GM19468 (cell line): ENCODE data around the gene CYTH2.

Source experiments
- ATAC-seq: cut with Tn5 transposase; IDR thresholded peaks from one replicate; pipeline ENCODE4 v1.9.1; 2021; ENCODE audit warnings: mild to moderate bottlenecking, moderate library complexity, moderate number of reproducible peaks; ENCODE audit not compliant: unreplicated experiment; ENCODE audit errors: extremely low read depth

Gene CYTH2

DNA sequence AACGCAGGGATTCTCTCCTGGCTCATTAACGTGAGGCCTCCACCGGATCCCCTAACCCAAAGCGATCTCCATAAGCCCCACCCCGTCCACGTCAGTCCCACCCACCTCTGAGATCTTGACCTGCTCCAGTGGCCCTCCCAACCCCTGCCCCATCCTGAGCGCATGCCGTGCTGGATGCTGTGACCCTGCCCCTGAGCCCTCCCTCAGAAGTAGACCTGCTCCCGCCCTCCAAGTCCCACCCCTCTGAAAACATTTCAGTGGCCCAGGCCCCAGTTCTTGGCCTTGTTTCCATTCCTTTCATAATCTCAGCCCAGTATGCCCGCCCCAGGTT is 22.6 kb downstream of the CYTH2 start:
- no peak for ATAC-seq

DNA sequence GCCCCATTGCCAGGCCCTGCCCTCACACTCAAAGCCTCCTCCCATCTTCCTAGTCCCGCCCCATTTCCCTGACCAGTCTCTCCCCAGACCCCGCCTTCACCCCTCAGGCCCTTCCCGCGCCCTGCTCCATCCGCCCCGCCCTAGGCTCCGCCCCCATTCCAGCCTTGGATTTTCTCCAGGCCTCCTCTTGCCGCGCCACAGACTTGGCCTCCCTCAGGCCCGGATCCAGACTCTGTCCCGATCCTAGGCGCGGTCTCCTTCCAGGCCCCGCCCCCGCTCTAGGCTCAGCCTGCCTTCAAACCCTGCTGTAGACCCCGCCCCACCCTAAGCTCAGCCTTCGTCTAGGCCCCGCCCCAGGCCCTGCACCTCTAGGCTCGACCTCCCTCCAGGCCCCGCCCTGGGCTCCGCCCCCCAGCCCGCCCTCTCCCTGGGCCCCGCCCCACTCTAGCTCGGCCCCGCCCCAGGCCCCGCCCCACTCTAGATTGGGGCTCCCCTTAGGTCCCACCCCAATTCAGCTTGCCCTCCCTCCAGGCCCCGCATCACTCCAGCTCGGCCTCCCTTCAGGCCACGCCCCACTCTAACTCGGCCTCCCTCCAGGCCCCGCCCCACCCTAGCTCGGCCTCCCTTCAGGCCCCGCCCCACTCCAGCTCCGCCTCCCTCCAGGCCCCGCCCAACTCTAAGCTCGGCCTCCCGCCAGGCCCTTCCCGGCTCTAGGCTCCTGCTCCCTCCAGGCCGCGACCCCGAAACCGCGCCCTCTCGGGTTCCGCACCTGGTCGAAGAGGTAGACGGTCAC is 24.0 kb downstream of the CYTH2 start:
- ATAC-seq, result no peak

DNA sequence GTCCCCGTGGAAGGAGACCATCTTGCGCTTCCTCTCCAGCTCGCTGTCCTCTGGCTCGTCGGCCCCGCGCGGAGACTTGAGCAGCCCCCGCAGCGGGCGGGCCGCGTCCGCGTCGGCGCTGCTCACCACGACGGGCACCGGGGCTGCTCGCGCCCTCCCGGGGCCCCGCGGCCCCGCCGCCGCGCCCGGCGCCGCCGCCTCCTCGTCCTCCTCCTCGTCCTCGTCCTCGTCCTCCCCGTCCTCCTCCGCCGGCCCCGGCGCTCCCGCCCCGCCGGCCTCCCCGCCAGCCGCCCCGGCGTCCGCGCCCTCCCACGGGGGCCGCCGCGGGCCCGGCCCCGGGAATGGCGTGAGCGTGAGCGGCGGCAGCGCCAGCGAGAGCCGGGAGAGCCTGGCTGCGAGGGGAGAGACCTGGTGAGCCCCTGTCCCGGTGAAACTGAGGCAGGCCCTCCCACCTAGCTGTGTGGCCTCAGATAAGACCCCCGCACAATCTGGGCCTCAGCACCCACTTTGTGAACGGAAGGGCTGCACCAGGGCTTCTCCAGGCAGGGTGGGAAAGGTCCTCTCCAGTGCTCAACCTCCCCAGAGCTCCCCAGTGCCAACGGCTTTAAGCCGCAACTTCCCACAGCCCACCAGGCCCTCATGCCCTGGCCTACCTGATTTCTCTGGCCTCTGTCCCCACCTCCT is 24.7 kb downstream of the CYTH2 start:
- no peak for ATAC-seq

DNA sequence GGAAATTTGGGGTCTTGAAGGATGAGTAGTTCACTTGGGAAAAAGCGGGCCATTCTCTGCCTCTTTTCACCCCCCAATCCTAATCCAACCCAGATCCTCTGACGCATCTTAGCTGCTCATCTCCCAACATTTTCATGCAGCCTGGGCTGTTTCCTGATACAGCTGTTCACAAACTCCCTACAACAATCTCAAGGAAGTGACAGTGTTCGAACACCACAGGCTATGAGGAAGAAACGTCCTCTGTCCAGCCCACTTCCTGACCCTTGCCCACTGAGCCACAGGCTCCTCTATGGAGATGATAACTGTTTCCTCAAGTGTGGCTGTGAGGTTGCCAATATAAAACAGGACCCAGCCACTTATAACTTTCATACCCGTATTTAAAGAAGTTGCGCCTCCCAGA is 26.2 kb downstream of the CYTH2 start:
- ATAC-seq, result no peak

DNA sequence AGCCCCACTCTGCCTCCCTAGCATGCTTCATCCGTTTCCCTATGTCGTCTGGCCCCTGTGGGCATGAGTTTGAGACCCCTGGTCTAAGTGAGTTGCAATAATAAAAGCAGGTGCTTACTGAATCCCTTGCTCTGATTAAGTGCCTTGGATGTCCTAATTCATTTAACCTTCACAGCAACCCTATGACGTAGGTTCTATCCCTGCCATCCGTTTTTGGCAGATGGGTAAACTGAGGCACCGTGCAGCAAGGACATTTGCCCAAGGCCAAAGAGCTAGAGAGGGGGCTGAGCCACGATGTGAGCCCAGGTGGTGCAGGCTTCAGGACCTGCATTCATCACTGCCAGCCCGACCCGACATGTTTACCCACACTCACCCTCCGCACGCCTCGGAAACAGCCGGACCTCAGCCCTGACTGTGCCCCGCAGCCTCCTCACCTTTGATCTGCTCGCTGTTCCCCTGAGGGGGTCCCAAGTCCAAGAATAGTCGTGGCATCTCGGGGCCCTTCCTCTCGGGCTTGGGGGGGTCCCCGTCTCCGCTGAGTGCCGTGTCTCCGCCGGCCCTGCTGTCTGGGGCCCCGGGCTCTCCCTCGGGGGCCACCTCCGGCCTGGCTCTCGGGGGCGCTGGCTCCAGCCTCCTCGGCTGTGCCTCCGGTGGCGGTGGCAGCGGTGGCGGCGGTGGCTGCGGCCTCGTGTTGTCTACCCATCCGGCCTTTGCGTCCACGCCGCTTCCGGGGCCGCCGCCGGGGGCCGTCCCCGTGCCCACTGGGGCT is 28.0 kb downstream of the CYTH2 start:
- no peak for ATAC-seq

DNA sequence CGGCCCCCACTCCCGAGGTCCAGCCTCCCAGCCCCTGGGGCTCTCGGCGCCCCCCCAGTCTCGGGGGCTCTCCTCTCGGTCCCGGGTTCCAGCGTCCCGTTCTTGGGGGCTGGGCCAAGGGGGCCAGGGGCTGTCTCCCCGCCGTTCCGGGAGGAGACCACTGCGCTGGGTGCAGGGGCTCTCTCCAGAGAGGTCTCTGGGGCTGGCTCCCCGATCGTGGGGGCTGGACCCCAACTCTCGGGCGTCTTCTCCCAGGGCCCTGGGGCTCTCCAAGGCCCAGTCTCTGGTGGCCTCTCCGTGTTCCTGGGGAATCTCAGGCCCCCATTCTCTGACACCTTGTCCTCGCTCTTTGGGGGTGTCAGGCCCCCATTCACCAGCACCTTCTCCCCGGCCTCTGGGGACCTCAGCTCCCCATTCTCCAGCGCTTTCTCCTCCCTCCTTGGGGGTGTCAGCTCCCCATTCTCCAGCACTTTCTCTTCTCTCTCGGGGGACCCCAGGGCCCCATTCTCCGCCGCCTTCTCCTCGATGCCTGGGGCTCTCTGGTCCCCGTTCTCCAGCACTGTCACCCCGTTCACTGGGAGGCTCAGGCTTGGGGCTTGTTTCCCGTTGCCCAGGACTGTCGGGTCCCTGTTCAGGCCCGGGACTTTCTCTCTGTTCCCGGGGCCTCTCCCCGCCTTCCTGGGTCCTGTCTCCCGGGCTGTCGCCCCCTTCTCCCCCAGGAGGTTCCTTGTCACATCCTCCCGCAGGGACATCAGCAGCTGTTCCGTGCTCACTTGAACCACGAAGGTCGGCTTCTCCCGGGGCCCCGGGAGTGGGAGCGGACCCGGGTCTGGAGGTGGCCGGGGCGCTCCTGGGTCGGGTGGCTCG is 28.8 kb downstream of the CYTH2 start:
- no peak for ATAC-seq

DNA sequence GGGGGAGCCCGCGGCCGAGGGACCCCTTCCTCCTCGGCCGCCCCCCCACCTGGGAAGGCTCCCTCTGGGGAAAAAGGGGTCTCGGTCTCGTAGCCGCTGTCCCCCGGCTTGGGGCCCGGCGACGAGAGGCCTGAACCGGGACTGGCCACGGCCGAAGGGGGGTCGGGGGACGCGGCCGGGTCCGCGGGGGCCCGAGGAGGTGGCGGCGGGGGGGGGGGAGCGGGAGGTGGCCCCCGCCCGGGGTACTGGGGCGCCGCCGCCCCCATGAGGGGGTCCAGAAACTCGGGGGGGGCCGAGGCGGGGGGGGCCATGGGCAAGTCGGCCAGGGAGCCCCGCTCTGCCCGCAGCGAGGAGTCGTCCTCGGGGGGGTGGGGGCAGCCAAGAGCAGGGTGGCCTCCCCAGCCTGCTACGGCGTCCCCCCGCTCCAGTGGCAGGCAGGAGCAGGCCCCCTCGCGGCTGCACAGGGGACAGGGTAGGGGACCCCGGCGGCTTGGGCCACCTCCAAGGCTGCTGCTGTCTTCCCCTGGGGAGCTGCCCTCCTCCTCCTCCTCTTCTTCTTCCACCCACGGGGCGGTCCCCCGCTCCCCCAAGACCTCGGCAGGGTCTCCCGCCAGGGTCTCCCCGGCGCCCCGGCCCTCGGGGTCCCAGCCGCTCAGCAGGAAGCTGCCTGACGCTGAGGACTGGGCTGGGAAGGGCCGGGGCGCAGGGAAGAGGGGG is 29.6 kb downstream of the CYTH2 start:
- ATAC-seq, result no peak

DNA sequence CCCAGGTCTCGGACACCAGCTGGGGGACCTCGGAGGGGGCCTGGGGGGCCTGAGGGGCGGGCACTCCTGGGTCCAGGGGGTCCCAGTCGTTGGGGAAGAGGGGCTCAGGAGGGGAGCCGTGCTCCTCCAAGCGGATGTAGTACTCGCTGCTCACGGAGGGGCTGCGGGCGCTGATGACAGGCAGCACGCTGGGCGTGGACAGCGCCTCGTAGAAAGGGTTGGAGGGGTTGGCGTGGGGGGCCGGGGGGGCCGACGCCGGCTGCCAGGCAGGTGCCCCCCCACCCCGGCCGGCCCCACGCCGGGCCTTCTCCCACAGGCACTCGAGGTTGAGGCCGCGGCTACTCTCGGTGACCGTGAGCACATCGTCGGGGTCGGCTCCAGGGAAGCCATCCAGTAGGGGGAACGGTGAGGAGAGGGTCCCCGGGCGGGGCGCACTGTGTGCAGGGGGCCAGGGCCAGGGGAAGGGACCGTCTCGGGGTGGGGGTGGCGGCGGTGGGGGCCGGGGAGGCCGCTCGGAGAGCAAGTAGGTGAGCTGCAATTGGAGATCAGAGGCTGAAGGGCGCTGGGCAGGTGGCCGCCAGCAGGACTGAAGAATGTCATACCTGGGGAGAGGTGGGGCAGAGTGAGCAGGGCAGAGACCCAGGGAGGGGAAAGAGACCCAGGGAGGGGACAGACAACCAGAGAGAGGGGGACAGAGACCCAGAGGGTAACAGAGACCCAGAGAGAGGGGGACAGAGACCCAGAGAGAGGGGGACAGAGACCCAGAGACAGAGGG is 30.3 kb downstream of the CYTH2 start:
- no peak for ATAC-seq

DNA sequence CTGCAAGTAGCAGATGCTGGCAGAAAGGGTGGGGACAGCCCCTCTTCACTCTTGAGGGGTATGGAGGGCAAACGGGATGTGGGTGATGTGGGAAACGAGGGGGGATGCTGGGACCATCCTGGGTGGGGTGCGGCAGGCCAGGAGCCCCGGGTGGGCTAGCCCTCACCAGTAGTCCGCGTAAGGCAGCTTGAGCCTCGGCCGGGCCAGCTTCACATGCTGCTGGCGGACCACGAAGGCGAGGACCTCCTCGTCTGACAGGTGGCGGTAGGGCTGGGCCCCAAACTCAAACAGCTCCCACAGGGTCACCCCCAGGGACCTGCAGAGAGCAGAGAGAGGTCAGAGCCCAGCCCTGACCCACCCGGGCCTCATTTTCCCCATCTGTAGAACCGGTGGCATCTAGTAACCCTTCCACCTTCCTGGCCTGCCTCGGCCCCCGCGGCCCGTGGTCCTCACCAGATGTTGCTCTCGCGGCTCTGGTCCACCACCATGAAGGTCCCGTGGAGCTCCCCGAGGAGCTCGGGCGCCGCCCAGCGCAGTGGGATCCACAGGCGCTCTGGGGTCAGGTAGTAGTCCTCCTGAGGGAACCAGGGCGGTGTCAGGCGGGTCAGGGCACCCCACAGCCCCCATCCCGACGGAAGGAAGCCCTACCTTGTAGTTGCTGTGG is 31.8 kb downstream of the CYTH2 start:
- ATAC-seq, result no peak

DNA sequence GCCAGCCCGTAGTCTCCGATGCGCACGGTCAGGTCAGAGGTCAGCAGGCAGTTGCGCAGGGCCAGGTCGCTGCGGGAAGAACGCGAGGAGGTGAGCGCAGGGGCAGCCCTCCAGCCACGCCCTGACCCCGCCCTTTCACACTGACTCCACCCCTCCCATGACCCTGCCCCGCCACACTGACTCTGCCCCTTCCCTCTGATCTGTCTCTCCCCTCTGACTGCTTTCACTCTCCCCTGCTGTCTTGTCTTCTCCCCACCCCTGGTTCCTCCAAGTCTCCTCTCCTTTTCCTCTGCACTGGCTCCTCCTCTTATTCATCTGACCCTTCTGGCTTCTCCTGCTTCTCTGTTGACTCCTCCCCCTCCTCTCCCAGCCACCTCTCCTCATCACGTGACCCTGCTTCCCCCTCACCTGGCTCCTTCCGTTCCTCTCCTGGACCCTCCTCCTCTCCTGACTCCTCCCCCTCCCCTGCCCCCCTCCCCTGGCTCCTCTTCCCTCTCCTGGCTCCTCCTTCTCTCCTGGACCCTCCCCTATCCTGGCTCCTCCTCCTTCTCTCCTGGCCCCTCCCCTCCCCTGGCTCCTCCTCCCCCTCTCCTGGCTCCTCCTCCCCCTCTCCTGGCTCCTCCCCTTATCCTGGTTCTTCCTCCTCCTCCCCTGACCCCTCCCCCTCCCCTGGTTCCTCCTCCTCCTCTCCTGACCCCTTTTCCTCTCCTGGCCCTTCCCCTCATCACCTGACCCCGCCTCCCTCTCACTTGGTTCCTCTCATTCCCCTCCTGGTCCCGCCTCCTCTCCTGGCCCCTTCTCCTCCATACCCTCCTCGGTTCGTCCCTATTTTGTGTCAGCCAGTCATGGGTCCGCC is 32.6 kb downstream of the CYTH2 start:
- no peak for ATAC-seq

DNA sequence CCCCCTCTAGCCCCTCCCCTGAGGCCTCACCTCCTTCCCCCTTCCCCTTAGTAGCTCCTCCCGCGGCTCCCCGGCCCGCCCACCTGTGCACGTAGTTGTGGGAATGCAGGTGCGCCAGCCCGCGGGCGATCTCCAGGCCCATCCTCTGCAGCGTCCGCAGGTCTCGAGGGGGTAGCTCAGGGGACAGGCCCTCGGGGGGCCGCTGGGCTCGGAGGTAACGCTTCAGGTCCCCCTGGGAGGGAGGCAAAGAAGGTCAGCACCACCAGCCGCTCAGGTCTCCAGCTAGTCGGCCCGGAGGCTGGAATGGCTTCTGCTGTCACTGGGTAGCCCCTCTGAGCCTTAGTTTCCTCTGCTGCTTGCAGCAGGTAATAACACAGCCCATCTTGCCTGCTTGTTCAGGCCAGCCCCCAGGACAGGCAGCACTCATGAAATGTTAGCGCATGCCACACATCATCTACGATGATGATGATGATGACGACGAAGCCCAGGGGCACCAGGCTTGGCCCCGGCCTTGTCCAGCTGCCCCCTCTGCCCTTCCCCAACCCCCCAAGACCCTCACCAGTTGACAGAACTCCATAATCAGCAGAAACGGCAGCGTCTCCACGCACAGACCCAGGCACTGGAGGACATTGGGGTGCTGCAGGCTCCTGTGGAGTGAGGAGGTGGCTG is 33.3 kb downstream of the CYTH2 start:
- ATAC-seq, result no peak

DNA sequence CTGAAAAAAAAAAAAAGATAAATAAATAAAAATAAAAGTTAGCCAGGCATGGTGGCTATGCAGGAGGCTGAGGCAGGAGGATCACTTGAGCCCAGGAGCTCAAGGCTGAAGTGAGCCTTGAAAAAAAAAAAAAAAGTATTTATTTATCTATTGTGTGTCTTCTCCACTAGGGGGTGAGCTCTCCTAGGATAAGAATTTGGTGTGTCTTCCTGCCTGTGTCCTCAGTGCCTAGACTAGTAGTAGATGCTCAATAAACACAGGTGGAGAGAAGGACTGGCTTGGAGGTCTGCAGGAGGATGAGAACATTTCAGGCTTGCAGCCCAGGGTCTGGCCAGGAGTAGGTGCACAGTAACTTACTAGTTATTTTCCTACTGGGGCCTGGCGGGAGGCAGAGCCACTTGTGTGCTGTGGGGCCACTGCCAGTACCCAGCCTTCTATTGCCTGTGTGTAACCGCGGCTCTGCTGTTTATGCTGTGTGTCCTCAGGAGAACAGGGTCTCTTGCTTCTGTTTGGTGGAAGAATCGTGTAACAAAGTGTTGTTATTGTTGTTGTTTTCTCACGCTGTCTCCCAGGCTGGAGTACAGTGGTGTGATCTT is 37.1 kb downstream of the CYTH2 start:
- no peak for ATAC-seq

DNA sequence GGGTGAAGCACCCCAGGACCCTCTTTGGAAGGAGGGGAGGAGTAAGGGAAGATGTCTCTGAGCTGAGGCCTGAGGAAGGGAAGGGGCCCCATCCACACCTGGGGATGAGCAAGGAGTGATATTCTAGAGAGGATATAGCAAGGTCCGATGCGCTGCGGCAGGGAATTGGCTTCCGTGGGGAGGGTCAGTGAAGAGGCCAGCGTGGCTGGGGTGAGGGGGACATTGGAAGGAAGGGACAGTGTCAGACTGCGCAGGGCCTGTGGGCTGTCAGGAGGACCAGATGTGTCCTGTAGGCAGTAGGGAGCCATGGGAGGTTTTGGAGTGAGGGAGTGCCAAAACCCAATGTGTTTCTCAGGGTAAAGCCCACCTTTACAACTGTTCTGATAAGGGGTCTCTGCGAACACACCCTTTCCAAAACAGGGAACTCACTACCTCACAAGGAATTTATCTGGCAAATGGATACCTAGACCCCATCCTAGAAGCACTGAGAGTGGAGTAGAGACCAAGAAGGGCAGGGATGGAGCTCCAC is 38.8 kb downstream of the CYTH2 start:
- ATAC-seq, result no peak

DNA sequence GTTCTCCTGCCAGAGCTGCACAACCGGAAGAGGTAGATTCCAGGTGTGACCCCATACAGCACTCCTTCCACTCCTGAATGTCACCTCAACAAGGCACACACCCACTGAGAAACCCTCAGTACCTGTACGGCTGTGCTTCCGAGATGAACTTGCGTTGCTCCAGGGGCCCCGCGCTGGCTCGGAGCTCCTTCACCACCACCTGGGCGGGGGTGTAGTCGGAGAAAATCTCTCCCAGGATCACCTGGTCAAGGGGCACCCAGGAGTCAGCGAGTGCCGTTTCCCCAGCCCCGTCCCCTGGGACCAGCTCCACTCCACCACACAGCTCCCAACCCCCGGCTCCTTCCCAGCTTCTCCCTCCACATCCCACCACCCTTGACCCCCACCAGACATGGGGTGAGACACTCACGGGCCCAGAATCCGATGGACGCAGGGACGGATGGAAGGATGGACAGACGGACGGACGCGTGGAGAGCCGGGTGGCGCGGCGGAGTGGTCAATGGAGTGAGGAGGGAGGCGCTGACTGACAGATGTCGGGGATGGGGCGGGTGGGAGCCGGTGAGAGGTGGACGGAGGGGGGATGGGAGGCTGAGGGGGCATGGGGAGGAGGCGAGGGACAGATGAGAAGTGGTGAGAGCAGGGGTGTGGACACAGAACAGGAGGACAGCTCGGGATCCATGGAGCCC is 39.7 kb downstream of the CYTH2 start:
- no peak for ATAC-seq

DNA sequence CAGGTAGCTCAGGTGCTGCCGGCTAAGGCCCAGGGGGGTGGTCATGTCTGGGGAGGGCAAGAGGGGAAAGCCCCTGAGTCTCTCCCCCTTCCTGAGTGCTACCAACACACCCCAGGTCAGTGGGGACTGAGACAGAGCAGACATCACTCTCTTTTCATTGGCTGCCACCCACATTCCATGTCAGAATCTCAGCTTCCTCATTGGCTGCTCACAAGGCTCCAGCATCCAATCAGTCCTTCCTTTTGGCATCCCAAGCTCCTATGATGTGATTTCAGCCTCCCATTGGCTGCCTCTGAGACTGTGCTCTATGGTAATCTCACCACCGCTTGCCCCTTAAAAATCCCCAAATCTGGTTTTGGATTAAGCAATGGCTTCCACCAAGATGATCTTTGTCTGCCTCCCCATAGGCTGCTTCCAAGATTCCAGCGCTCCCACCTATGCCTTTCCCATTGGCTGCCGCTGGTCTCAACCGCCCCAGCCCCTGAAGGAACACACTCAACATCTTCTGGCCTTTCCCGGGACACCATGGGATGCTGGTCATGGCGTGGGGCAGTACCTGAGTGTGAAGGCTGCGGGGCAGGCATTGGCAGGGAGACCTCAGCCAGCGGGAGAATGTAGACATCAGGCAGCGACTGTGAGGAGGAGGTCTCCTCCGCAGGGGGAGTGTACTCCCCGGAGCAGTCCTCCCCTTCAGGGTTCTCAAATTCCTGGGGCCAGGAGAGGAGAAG is 40.5 kb downstream of the CYTH2 start:
- no peak for ATAC-seq
